SK-N-MC (cell line): ENCODE results near the gene RAB7A.

Experiments used
- EZH2 ChIP-seq: fragments of 200-600 bp; sonication (generic); IDR thresholded peaks from one replicate; pipeline ENCODE4 v1.6.1; 2017; ENCODE audit warnings: antibody characterized with exemption
- FOXP2 ChIP-seq: optimal IDR thresholded peaks from 2 replicates; pipeline ENCODE3; 2011; ENCODE audit warnings: mild to moderate bottlenecking, moderate library complexity; ENCODE audit not compliant: insufficient read depth; ENCODE audit errors: extremely low read length, control extremely low read depth
- POLR2AphosphoS5 ChIP-seq: IDR thresholded peaks from 2 replicates; pipeline ENCODE4 v1.6.1; 2012; ENCODE audit warnings: mild to moderate bottlenecking, low read depth, low read length, borderline replicate concordance

- no peak for TF ChIP-seq EZH2
- no peak for TF ChIP-seq POLR2AphosphoS5
- TF ChIP-seq FOXP2, result no peak
Observed at GRCh38 chr3:128707928-128708494, 18.0 kb upstream of the RAB7A start.
